KMS-11 (cell line): Measurements from ENCODE around the gene PSMD5.

Experiments used
- H2AFZ ChIP-seq: fragments of 200-600 bp; sonication (generic); 2 replicates; pipeline ENCODE4 v1.6.1; 2016; ENCODE audit warnings: antibody characterized with exemption, mixed run types, low read depth
- H3K27ac ChIP-seq: fragments of 200-600 bp; sonication (generic); 2 replicates; pipeline ENCODE4 v1.6.1; 2016; ENCODE audit warnings: mild to moderate bottlenecking, mixed run types
- H3K27me3 ChIP-seq: fragments of 200-600 bp; sonication (generic); 2 replicates; pipeline ENCODE4 v1.6.1; 2017; ENCODE audit warnings: mild to moderate bottlenecking, low read depth, mixed run types, moderate library complexity; ENCODE audit not compliant: insufficient read depth
- H3K36me3 ChIP-seq: fragments of 200-600 bp; sonication (generic); 2 replicates; pipeline ENCODE4 v1.6.1; 2017; ENCODE audit warnings: mild to moderate bottlenecking, mixed run types; ENCODE audit not compliant: insufficient read depth
- H3K4me1 ChIP-seq: fragments of 200-600 bp; sonication (generic); 2 replicates; pipeline ENCODE4 v1.6.1; 2016; ENCODE audit warnings: mild to moderate bottlenecking, low read depth, mixed run types; ENCODE audit not compliant: poor library complexity, severe bottlenecking
- H3K4me2 ChIP-seq: fragments of 200-600 bp; sonication (generic); 2 replicates; pipeline ENCODE4 v1.7.0; 2016; ENCODE audit warnings: mild to moderate bottlenecking, mixed run types
- H3K4me3 ChIP-seq: fragments of 200-600 bp; sonication (generic); IDR thresholded peaks from 2 replicates; pipeline ENCODE4 v1.6.1; 2017; ENCODE audit warnings: low read depth, low read length, mixed read lengths; ENCODE audit not compliant: insufficient read depth
- H3K79me2 ChIP-seq: fragments of 200-600 bp; sonication (generic); 2 replicates; pipeline ENCODE4 v1.6.1; 2016; ENCODE audit warnings: low read depth, mixed run types; ENCODE audit not compliant: insufficient read depth
- H3K9ac ChIP-seq: fragments of 200-600 bp; sonication (generic); 2 replicates; pipeline ENCODE4 v1.6.1; 2016; ENCODE audit warnings: mild to moderate bottlenecking, mixed run types
- H4K20me1 ChIP-seq: fragments of 200-600 bp; sonication (generic); 2 replicates; pipeline ENCODE4 v1.6.1; 2016; ENCODE audit warnings: mild to moderate bottlenecking, mixed run types; ENCODE audit not compliant: insufficient read depth
- CTCF ChIP-seq: fragments of 200-600 bp; sonication (generic); conservative IDR thresholded peaks from 2 replicates; pipeline ENCODE4 v1.6.1; 2017; ENCODE audit warnings: low read depth, mild to moderate bottlenecking, antibody characterized with exemption, low read length, moderate library complexity, mixed read lengths

Gene PSMD5

GRCh38 chr9:120873512-120873911 lies 30.8 kb upstream of the PSMD5 start:
- Histone ChIP-seq H3K4me1 (peaks cover 74% of the 10 kb centered on the region), H2AFZ (no peak overlapping the region), H3K9ac (no peak overlapping the region; the same call in 1 of the 2 replicates), H3K79me2 (peaks cover 21% of the 10 kb centered on the region; the same call in 1 of the 2 replicates), H4K20me1 (no peaks in the 10 kb centered on the region), H3K4me2 (peak overlapping the region; percentile 52), H3K27ac (peak overlapping the region; percentile 96), H3K4me3 (no peak overlapping the region), H3K27me3 (no peaks in the 10 kb centered on the region), H3K36me3 (no peaks in the 10 kb centered on the region)
- TF ChIP-seq CTCF, result no peak

GRCh38 chr9:120872791-120873502 lies 30.2 kb upstream of the PSMD5 start:
- H3K4me1 ChIP-seq, result peaks cover 73% of the 10 kb centered on the region
- no peaks in the 10 kb centered on the region for H3K27me3 ChIP-seq
- H3K79me2 ChIP-seq, result peaks cover 20% of the 10 kb centered on the region; the same call in 1 of the 2 replicates
- no peak overlapping the region for H2AFZ ChIP-seq
- no peaks in the 10 kb centered on the region for H3K36me3 ChIP-seq
- H4K20me1 ChIP-seq, result no peaks in the 10 kb centered on the region
- no peak overlapping the region; the same call in 1 of the 2 replicates for H3K9ac ChIP-seq
- no peak overlapping the region for H3K4me3 ChIP-seq
- H3K4me2 ChIP-seq, result peak overlapping the region; percentile 52
- no peak for TF ChIP-seq CTCF
- H3K27ac ChIP-seq, result peak overlapping the region; percentile 96

GRCh38 chr9:120870206-120870605 lies 27.5 kb upstream of the PSMD5 start:
- peaks cover 67% of the 10 kb centered on the region for H3K4me1 ChIP-seq
- peaks cover 13% of the 10 kb centered on the region; the same call in 1 of the 2 replicates for H3K79me2 ChIP-seq
- no peak overlapping the region for H3K27ac ChIP-seq
- no peaks in the 10 kb centered on the region for H3K27me3 ChIP-seq
- no peak for TF ChIP-seq CTCF
- H4K20me1 ChIP-seq, result no peaks in the 10 kb centered on the region
- H3K4me3 ChIP-seq, result no peak overlapping the region
- no peak overlapping the region for H3K9ac ChIP-seq
- H3K36me3 ChIP-seq, result no peaks in the 10 kb centered on the region
- H2AFZ ChIP-seq, result no peak overlapping the region
- no peak overlapping the region for H3K4me2 ChIP-seq

- no peaks in the 10 kb centered on the region for H3K27me3 ChIP-seq
- no peaks in the 10 kb centered on the region for H3K36me3 ChIP-seq
These were observed 27.0 kb upstream of the PSMD5 start for GRCh38 chr9:120869726-120870125.

More at GRCh38 chr9:120869726-120870125, 27.0 kb upstream of the PSMD5 start:
- no peak overlapping the region for H3K4me3 ChIP-seq
- H3K4me1 ChIP-seq, result peaks cover 63% of the 10 kb centered on the region
- no peaks in the 10 kb centered on the region for H4K20me1 ChIP-seq
- no peak overlapping the region for H3K9ac ChIP-seq
- TF ChIP-seq CTCF, result no peak
- no peak overlapping the region for H3K4me2 ChIP-seq
- H2AFZ ChIP-seq, result no peak overlapping the region
- no peak overlapping the region for H3K27ac ChIP-seq
- peaks cover 8% of the 10 kb centered on the region; the same call in 1 of the 2 replicates for H3K79me2 ChIP-seq
